HG02943 (cell line): ENCODE results near the gene MAP7D1.

Experiments used
- ATAC-seq: cut with Tn5 transposase; IDR thresholded peaks from one replicate; pipeline ENCODE4 v1.9.1; 2021; ENCODE audit warnings: mild to moderate bottlenecking, low read depth, moderate library complexity; ENCODE audit not compliant: unreplicated experiment

MAP7D1 gene

GRCh38 chr1:36126797-36127500, 29.0 kb upstream of the MAP7D1 start:
- ATAC-seq = no peak

- no peak for ATAC-seq
Observed at GRCh38 chr1:36128126-36128904, 27.6 kb upstream of the MAP7D1 start.

DNA sequence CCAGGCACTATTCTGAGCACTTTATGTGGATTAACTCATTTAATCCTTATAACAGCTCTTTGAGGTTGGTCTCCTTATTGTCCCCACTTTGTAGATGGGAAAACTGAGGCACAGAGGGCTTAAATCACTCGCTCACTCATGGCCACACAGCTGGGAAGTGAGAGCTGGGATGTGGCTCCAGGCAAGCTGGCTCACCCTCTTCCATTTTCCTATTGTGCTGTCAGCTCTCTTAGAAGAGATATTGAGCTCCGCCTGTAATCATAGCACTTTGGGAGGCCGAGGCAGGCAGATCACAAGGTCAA, 27.1 kb upstream of the MAP7D1 start:
- no peak for ATAC-seq

DNA sequence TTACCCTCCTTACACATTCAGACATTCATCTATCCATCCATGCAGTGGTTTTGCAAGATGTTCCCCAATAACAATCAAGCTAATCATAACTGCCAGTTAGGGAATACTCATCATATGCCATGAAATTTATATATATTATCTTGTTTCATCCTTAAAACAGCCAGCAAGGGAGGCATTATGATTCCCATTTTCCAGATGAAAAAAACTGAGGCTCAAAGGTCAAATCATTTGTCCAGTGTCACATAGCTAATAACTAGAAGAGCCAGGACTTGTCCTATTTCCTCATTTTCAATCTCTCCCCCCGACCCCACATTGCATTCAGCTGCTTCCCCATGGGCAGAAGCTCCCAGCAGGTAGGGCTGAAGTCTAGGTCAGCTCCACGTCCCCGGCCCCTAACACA, 23.9 kb upstream of the MAP7D1 start:
- no peak for ATAC-seq

DNA sequence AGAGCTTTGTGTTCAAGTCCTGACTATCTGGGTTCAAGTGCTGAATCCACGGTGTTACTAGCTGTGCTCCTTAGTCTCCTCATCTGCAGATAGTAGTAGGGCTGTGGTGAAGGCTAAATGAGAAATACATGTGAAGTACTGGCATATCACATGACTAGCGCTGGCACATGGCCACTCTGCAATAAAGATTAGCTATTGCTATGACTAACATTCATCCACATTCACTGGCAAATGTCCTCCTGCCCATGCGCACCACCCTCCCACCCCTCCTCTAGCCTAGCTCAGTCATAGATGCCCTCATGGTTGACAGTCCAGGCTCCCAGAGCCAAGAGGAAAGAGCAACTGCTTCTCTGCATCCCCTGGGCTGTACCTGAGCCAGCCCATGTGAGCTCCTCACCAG, 22.5 kb upstream of the MAP7D1 start:
- ATAC-seq = no peak

- no peak for ATAC-seq
Observed at GRCh38 chr1:36134031-36134430, 21.9 kb upstream of the MAP7D1 start.

GRCh38 chr1:36134505-36135329, 21.2 kb upstream of the MAP7D1 start:
- no peak for ATAC-seq

GRCh38 chr1:36135330-36135667, 20.7 kb upstream of the MAP7D1 start:
- ATAC-seq = no peak

GRCh38 chr1:36135796-36136195, 20.2 kb upstream of the MAP7D1 start:
- no peak for ATAC-seq

- no peak for ATAC-seq
Observed at GRCh38 chr1:36136535-36136934, 19.4 kb upstream of the MAP7D1 start.

DNA sequence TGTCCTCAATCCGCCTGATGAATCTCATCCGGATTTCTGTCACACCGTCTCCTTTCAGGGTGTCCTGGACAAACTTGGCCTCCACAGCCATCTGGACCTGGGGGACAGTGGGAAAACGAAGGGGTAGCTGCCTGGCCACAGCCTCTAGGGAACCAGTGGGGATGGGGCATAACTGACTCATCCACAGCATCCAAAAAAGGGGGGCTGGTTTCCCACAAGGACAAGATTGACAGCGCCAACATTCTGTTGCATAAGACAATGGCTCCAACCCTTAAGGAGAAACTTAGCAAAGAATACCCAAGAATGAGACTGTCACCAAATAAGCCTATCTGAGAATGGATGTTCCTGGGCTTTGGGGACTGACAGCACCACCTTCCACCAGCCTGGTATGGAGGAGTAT, 18.7 kb upstream of the MAP7D1 start:
- no peak for ATAC-seq

GRCh38 chr1:36137776-36138175, 18.2 kb upstream of the MAP7D1 start:
- no peak for ATAC-seq

DNA sequence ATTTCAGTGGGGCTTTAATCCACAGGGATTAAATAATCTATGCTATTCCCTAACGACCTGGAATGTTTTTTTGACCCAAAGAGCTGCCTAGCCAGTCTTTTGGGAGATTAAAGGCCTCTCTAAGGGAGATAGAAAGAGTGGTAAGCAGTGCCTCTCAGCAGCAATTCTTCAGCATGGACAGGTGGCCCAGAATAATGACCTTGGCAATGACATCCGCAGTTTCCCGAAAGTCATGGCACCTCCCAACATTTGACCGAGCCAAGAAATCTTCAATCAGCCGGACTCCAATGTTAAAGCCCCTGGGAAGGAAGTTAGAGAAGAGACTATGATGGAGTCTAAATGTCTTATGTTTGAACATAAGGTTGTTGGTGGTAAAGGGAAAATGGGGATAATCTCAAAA, 16.4 kb upstream of the MAP7D1 start:
- no peak for ATAC-seq

GRCh38 chr1:36142121-36142520, 13.8 kb upstream of the MAP7D1 start:
- no peak for ATAC-seq

- no peak for ATAC-seq
Observed at GRCh38 chr1:36143424-36143823, 12.5 kb upstream of the MAP7D1 start.

- ATAC-seq = no peak
Observed at GRCh38 chr1:36144413-36144812, 11.5 kb upstream of the MAP7D1 start.

GRCh38 chr1:36148821-36149236, 7.1 kb upstream of the MAP7D1 start:
- no peak for ATAC-seq

- peak; percentile 88 for ATAC-seq
Observed at GRCh38 chr1:36149237-36149972, 6.6 kb upstream of the MAP7D1 start, which contains the start of gene TRAPPC3. Gene TRAPPC3, minus strand, starts transcription at chr1:36149486. Its CDS starts 108 bp downstream, at chr1:36149378.

DNA sequence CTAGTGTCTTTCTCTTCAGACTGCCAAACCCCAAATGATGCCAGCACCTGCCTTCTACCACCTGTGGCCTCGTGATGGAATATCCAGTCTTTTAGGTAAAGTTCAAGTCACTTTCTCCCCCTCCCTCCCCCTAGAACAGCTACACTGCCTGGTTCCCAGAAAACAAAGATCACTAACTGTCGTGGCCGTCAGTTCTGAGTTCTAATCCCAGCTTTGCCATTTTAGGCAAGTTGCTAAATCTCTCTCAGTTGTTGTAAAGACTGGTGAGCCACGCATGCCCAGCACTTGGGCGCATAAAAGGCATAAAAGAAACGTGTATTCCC, 6.0 kb upstream of the MAP7D1 start:
- no peak for ATAC-seq

DNA sequence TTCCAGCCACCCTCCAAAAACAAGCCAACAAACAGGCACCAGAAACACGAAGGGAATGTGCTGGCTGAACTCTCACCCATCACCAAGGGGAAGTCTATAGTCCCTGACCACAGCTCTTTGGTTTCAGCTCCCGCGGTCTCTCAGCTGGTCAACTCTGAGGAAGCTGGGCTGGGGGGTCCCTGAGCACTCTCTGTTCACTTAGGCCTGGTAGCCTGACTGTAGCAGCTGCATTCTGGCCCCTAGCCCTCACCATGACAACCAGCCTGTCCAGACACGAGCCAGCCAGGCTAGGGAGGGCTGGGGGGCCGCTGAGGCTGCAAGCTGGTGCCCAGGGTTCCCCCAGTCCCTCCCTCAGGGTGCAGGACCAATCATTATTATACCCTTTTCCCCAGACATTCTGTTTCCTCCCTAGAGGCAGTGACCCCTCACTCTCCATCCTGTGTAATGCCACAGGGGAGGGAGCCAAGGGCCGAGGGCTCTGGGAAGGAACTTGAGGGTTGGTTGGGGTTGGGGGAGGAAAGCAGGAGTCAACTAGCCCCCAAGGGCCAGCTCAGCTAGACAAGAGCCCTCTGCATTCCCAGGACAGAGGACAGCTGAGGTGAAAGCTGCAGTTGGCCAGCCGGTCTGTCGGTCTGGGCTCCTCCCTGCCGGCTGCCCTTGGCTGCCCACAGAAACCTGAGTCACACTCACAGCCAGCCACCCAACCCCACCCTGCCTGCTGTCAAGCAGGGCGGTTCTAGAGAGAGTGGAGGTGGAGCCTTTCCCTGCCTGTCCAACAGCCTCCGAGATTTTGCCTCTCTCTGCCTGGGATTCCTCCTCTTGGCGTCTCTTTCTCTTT, 5.4 kb upstream of the MAP7D1 start:
- peak; percentile 42 for ATAC-seq
